Parathyroid adenoma (tissue), 2 donors: Measurements from ENCODE around the gene COL26A1.

Experiments used
- H2AFZ ChIP-seq: fragments of 300-600 bp; sonication (generic); one replicate; pipeline ENCODE4 v1.7.0; 2017; ENCODE audit warnings: antibody characterized with exemption, mild to moderate bottlenecking
- H3K27ac ChIP-seq: fragments of 300-600 bp; sonication (generic); one replicate; pipeline ENCODE4 v1.7.0; 2017
- H3K27me3 ChIP-seq: fragments of 300-600 bp; sonication (generic); one replicate; pipeline ENCODE4 v1.7.0; 2017; ENCODE audit warnings: low read length; ENCODE audit not compliant: control insufficient read depth, insufficient read depth
- H3K36me3 ChIP-seq: fragments of 300-600 bp; sonication (generic); one replicate; pipeline ENCODE4 v1.7.0; 2017; ENCODE audit warnings: low read length; ENCODE audit not compliant: control insufficient read depth, insufficient read depth
- H3K4me1 ChIP-seq: fragments of 300-600 bp; sonication (generic); one replicate; pipeline ENCODE4 v1.7.0; 2017; ENCODE audit warnings: control low read depth
- H3K4me2 ChIP-seq: fragments of 300-600 bp; sonication (generic); one replicate; pipeline ENCODE4 v1.7.0; 2017; ENCODE audit warnings: low read length
- H3K4me3 ChIP-seq: fragments of 300-600 bp; sonication (generic); one replicate; pipeline ENCODE4 v1.7.0; 2017; ENCODE audit warnings: low read depth, low read length
- H3K79me2 ChIP-seq: fragments of 300-600 bp; sonication (generic); one replicate; pipeline ENCODE4 v1.7.0; 2017; ENCODE audit warnings: control low read depth
- H3K9ac ChIP-seq: fragments of 300-600 bp; sonication (generic); one replicate; pipeline ENCODE4 v1.7.0; 2017; ENCODE audit warnings: mild to moderate bottlenecking
- H3K9me3 ChIP-seq: fragments of 300-600 bp; sonication (generic); one replicate; pipeline ENCODE4 v1.7.0; 2017; ENCODE audit warnings: low read length; ENCODE audit not compliant: control insufficient read depth
- CTCF ChIP-seq: fragments of 300-600 bp; sonication (generic); IDR thresholded peaks from one replicate; pipeline ENCODE4 v1.7.0; 2017; ENCODE audit warnings: antibody characterized with exemption, mild to moderate bottlenecking
- donor health status: primary hyperparathyroidism.

COL26A1 gene

GRCh38 chr7:101422356-101423195 is 59.9 kb downstream of the COL26A1 start:
- H3K36me3 ChIP-seq = no peaks in the 10 kb centered on the region
- H3K4me1 ChIP-seq = no peaks in the 10 kb centered on the region
- no peak for TF ChIP-seq CTCF
- no peaks in the 10 kb centered on the region for H3K79me2 ChIP-seq
- H2AFZ ChIP-seq = no peak overlapping the region
- no peak overlapping the region for H3K9ac ChIP-seq
- no peak overlapping the region for H3K27ac ChIP-seq
- no peaks in the 10 kb centered on the region for H3K9me3 ChIP-seq
- H3K4me3 ChIP-seq = no peak overlapping the region
- H3K4me2 ChIP-seq = no peak overlapping the region
- no peaks in the 10 kb centered on the region for H3K27me3 ChIP-seq

GRCh38 chr7:101426303-101427011 is 63.8 kb downstream of the COL26A1 start:
- H3K9me3 ChIP-seq = no peaks in the 10 kb centered on the region
- no peaks in the 10 kb centered on the region for H3K79me2 ChIP-seq
- H3K27ac ChIP-seq = no peak overlapping the region
- H3K4me2 ChIP-seq = no peak overlapping the region
- no peak overlapping the region for H3K9ac ChIP-seq
- no peak overlapping the region for H2AFZ ChIP-seq
- no peaks in the 10 kb centered on the region for H3K36me3 ChIP-seq
- H3K27me3 ChIP-seq = no peaks in the 10 kb centered on the region
- no peak overlapping the region for H3K4me3 ChIP-seq
- no peak for TF ChIP-seq CTCF
- no peaks in the 10 kb centered on the region for H3K4me1 ChIP-seq

GRCh38 chr7:101428093-101428866 is 65.6 kb downstream of the COL26A1 start:
- H3K36me3 ChIP-seq = no peaks in the 10 kb centered on the region
- no peak overlapping the region for H3K4me3 ChIP-seq
- no peaks in the 10 kb centered on the region for H3K79me2 ChIP-seq
- H3K27ac ChIP-seq = no peak overlapping the region
- TF ChIP-seq CTCF = no peak
- H3K27me3 ChIP-seq = no peaks in the 10 kb centered on the region
- H3K4me2 ChIP-seq = no peak overlapping the region
- no peak overlapping the region for H2AFZ ChIP-seq
- H3K9me3 ChIP-seq = no peaks in the 10 kb centered on the region
- no peak overlapping the region for H3K9ac ChIP-seq
- no peaks in the 10 kb centered on the region for H3K4me1 ChIP-seq

GRCh38 chr7:101432316-101432715 is 69.6 kb downstream of the COL26A1 start:
- no peak overlapping the region for H3K9ac ChIP-seq
- no peaks in the 10 kb centered on the region for H3K27me3 ChIP-seq

More at GRCh38 chr7:101432316-101432715, 69.6 kb downstream of the COL26A1 start:
- no peak overlapping the region for H2AFZ ChIP-seq
- H3K27ac ChIP-seq = no peak overlapping the region
- TF ChIP-seq CTCF = no peak
- H3K36me3 ChIP-seq = no peaks in the 10 kb centered on the region
- no peaks in the 10 kb centered on the region for H3K79me2 ChIP-seq
- no peak overlapping the region for H3K4me3 ChIP-seq
- no peaks in the 10 kb centered on the region for H3K4me1 ChIP-seq
- no peaks in the 10 kb centered on the region for H3K9me3 ChIP-seq
- no peak overlapping the region for H3K4me2 ChIP-seq
